Measurements from ENCODE around the gene BTG2.

Gene BTG2

GRCh38 chr1:203342192-203342940, 37.0 kb downstream of the BTG2 start:
- DNase-seq (ENCODE audit: low read depth), result no peak

GRCh38 chr1:203343956-203344754, 38.8 kb downstream of the BTG2 start:
- DNase-seq (ENCODE audit: low read depth), result no peak

GRCh38 chr1:203346060-203346768, 40.9 kb downstream of the BTG2 start:
- no peak for DNase-seq (ENCODE audit: low read depth)

- DNase-seq (ENCODE audit: low read depth), result no peak
Observed at GRCh38 chr1:203346769-203347102, 41.4 kb downstream of the BTG2 start.

- no peak for DNase-seq (ENCODE audit: low read depth)
Observed at GRCh38 chr1:203349166-203349565, 43.8 kb downstream of the BTG2 start.

GRCh38 chr1:203349773-203350524, 44.6 kb downstream of the BTG2 start:
- no peak for DNase-seq (ENCODE audit: low read depth)

- peak; percentile 15 for DNase-seq (ENCODE audit: low read depth)
Observed at GRCh38 chr1:203351037-203351625, 45.8 kb downstream of the BTG2 start, which contains the start of gene FMOD. Gene FMOD (minus strand): TSS chr1:203351122. CDS start chr1:203348270, 2,852 bp downstream.

- DNase-seq (ENCODE audit: low read depth), result no peak
Observed at GRCh38 chr1:203353486-203353885, 48.2 kb downstream of the BTG2 start.

GRCh38 chr1:203354246-203354645, 48.9 kb downstream of the BTG2 start:
- peak; percentile 53 for DNase-seq (ENCODE audit: low read depth)

GRCh38 chr1:203359010-203359571, 53.8 kb downstream of the BTG2 start:
- no peak for DNase-seq (ENCODE audit: low read depth)

Data from GM04503 (cell line).